Heart left ventricle (tissue), 13 donors: Measurements from ENCODE around the gene ACRV1.

Experiments used
- CTCF ChIP-seq, 12 donors: fragments of 200-600 bp; sonication (generic) in 4 of 12; IDR thresholded peaks; one replicate each; pipeline versions ENCODE4 v1.5.0 to v1.8.0; 2018 to 2022; ENCODE audit warnings: antibody characterized with exemption in 12 of 12, mild to moderate bottlenecking in 5 of 12
- POLR2A ChIP-seq, 2 donors: fragments of 450-650 bp; IDR thresholded peaks; one replicate each; pipeline ENCODE4 v1.6.1; 2017; ENCODE audit warnings: antibody characterized with exemption in 2 of 2, mild to moderate bottlenecking in 2 of 2, moderate library complexity in 2 of 2
- donor health status: ischemic (EF 13 %, LVEDD 7.1; RV severe dilation, severe dysfunction).
- donor health status: DM: no; HTN: yes; CAD: no.
- donor health status: DM: no; HTN: no; CAD: no.
- donor health status: ischemic (EF 25% LVEDD 6.9; RV normal size, moderate dysfunction).
- donor health status: ischemic (EF 25% LVEDD 5.7; RV mildly dilated, moderate dysfunction).
- donor health status: ischemic (EF 35%, LVEDD 5.7; RV mildly dilated, moderate dysfunction).
- donor health status: nonischemic (EF 11% LVEDD 7.7; RV severe dilation, severe dysfunction).
- donor health status: DM: yes; HTN: yes; CAD: no.
- donor health status: PGD.
- donor health status: ischemic (EF 29% LVEDD 5.4; RV normal size, mild dysfunction).
- donor health status: nonischemic (EF 23%, LVEDD 6.1; RV moderate dilation, normal function).

GRCh38 chr11:125694951-125695350, 14.3 kb upstream of the ACRV1 start:
- no peak for TF ChIP-seq CTCF (IDR thresholded peaks at IDR 0.05)
- no peak for TF ChIP-seq POLR2A (IDR thresholded peaks at IDR 0.05)
